GM12874 (cell line): ENCODE results near the gene MINK1.

ENCODE experiments used
- CTCF ChIP-seq: IDR thresholded peaks from 2 replicates; pipeline ENCODE4 v1.5.1; 2011; ENCODE audit warnings: low read depth, mild to moderate bottlenecking, control low read depth, low read length, moderate library complexity; ENCODE audit not compliant: insufficient read depth

MINK1 gene

GRCh38 chr17:4938688-4939545 lies 105.8 kb downstream of the MINK1 start:
- no peak for TF ChIP-seq CTCF

GRCh38 chr17:4939546-4939795 lies 106.3 kb downstream of the MINK1 start:
- no peak for TF ChIP-seq CTCF

GRCh38 chr17:4939796-4940554 lies 106.8 kb downstream of the MINK1 start, which contains the start of the genes RNF167 and SLC25A11:
RNF167 (plus strand) TSS chr17:4940268; CDS start chr17:4940910, 642 bp downstream.
SLC25A11 (minus strand) TSS chr17:4940046; CDS start chr17:4939910, 136 bp downstream.
- no peak for TF ChIP-seq CTCF

DNA sequence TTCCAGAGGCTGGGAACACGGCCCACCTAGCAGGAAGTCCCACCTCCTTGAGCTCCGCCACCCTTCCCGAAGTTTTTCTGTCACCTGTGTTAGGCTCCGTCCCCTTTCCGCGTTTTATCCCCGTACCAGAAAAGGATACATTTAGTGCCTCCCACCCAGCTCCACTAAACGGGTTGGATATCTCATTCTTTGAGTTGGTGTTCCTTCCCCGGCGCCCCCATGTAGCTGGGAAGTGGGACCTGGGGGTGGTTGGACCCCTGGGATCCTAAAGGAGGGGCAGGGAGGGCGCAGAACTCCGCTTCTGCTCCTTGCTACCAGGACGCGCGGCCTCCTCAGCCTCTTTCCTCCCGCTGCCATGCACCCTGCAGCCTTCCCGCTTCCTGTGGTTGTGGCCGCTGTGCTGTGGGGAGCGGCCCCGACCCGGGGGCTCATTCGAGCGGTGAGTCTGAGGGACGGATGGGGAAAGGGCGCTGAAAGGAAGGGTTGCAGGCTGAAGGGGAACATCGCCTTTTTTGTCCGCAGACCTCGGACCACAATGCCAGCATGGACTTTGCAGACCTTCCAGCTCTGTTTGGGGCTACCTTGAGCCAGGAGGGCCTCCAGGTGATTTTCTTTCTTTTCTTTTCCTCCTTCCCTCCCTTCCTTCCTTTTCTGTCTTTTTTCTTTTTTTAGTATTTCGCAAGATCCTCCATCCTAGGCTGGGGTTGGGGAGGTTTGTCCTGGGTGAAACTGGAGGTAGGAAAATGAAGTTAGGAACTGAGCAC lies 107.6 kb downstream of the MINK1 start:
- no peak for TF ChIP-seq CTCF

- TF ChIP-seq CTCF: no peak
These were observed 108.1 kb downstream of the MINK1 start for GRCh38 chr17:4941319-4941610.

DNA sequence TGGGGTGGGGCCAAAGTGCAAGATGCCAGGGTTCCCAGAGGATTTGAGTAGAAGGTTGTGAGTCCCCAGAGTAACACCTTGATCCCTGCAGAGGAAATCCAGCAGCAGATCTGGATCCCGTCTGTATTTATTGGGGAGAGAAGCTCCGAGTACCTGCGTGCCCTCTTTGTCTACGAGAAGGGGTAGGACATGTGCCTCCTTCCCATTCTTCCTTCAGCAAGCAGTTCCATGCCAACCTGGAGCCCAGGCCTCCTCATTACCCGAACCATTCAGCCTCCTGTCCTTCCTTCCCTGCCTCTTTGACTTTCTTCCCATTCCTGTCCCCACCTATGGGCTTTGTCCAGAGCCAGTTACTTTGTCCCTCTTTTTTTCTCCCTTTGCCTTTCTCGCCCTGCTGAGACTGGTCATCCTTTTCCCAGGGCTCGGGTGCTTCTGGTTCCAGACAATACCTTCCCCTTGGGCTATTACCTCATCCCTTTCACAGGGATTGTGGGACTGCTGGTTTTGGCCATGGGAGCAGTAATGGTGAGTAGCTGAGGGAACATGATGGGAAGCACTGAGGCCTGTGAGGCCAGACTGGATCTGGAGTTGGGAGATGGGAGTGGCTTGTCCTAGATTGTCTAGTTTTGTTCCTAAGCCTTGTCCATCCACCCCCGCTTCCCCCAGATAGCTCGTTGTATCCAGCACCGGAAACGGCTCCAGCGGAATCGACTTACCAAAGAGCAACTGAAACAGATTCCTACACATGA lies 109.8 kb downstream of the MINK1 start:
- TF ChIP-seq CTCF: no peak

DNA sequence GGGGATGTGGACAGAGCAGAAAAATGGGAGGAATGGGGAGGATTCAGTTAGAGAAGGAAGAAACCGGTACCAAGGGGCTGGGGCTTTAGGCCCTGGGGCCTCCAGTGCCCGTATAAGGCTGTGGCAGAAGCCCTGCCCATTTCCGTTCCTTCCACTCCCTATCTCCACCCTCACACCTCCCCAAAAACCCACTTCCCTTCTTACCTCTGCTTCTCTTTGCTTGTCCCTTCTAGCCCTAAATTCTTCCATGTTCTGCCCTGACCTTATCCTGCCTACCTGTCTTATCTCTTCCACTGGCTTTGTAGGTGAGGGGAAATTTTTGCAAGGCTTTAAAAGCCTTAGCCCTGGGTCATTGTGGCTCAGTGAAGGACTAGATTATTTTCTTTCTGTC lies 111.0 kb downstream of the MINK1 start:
- no peak for TF ChIP-seq CTCF
